K562 (cell line): ENCODE measurements around the gene CYP11A1. TPM values are rescaled to one million over a fixed set of nuclear protein-coding genes. Genes with fewer than 3 reads are reported as not detected.

Experiments
- BMI1 ChIP-seq: fragments of 150-350 bp; IDR thresholded peaks from 2 replicates; pipeline ENCODE4 v1.6.1; 2014; ENCODE audit warnings: low read length
- CREM ChIP-seq: IDR thresholded peaks from 2 replicates; pipeline ENCODE4 v1.6.1; 2014; ENCODE audit warnings: antibody characterized with exemption, low read depth
- CSDE1 ChIP-seq, 2 experiments: fragments of 450-650 bp; IDR thresholded peaks; 2 replicates each; pipeline ENCODE4 v1.6.1; 2016; ENCODE audit warnings: mild to moderate bottlenecking in 1 of 2
- ELF2 ChIP-seq: fragments of 250-450 bp; sonication (Bioruptor Pico); IDR thresholded peaks from 2 replicates; pipeline ENCODE4 v1.5.0; 2021; ENCODE audit warnings: mild to moderate bottlenecking
- EZH2 ChIP-seq: IDR thresholded peaks from 2 replicates; pipeline ENCODE4 v1.6.1; 2012; ENCODE audit warnings: low read depth, mild to moderate bottlenecking, inconsistent platforms, low read length, borderline replicate concordance
- FOXM1 ChIP-seq, 2 experiments: fragments of 450-650 bp in 1 of 2; sonication (generic) in 1 of 2; formaldehyde crosslinking in 1 of 2; IDR thresholded peaks; 2 replicates each; pipeline versions ENCODE4 v1.6.1 to v1.9.0; 2017 to 2022; ENCODE audit warnings: low read depth in 2 of 2, mild to moderate bottlenecking in 2 of 2, missing genetic modification reagents in 1 of 2, moderate library complexity in 1 of 2
- KDM1A ChIP-seq, 2 experiments: fragments of 450-650 bp; IDR thresholded peaks; 2 replicates each; pipeline ENCODE4 v1.6.1; 2016; ENCODE audit warnings: mild to moderate bottlenecking in 2 of 2
- MTA1 ChIP-seq: fragments of 450-650 bp; IDR thresholded peaks from 2 replicates; pipeline ENCODE4 v1.6.1; 2017; ENCODE audit warnings: borderline replicate concordance
- NFIX ChIP-seq: fragments of 250-450 bp; sonication (Bioruptor Pico); IDR thresholded peaks from 2 replicates; pipeline ENCODE4 v1.4.0; 2020; ENCODE audit warnings: low read depth, mild to moderate bottlenecking, moderate library complexity
- PTBP1 ChIP-seq: fragments of 200-400 bp; formaldehyde crosslinking; IDR thresholded peaks from 2 replicates; pipeline ENCODE4 v1.6.1; 2017; ENCODE audit warnings: low read depth, low read length
- SRSF9 ChIP-seq: fragments of 200-400 bp; formaldehyde crosslinking; IDR thresholded peaks from 2 replicates; pipeline ENCODE4 v1.6.1; 2017; ENCODE audit warnings: low read depth, low read length, borderline replicate concordance
- TRIM28 ChIP-seq: fragments of 450-650 bp; IDR thresholded peaks from 2 replicates; pipeline ENCODE4 v1.6.1; 2017
- ZC3H11A ChIP-seq: IDR thresholded peaks from 2 replicates; pipeline ENCODE4 v1.6.1; 2012; ENCODE audit warnings: low read depth, low read length, improper control_type of control experiment
- ZNF12 ChIP-seq: sonication (generic); formaldehyde crosslinking; IDR thresholded peaks from 2 replicates; pipeline ENCODE4 v1.4.0; 2020; ENCODE audit warnings: mild to moderate bottlenecking, missing genetic modification reagents
- polyA plus RNA-seq, 8 experiments: library from polyadenylated mRNA; depleted of rRNA in 4 of 8; stranded (reverse) in 5 of 8; unstranded in 3 of 8; fragments of >200 nt; fragmentation: Nextera tagmentation in 2 of 8; fragmentation: Illumina TruSeq in 1 of 8; extraction: Ambion mirVana in 2 of 8; extraction: Trizol in 1 of 8; gene quantifications; 2 replicates each; pipeline versions ENCODE4 v1.2.1 to v1.2.3, GENCODE V29; 2011 to 2014; ENCODE audit warnings: inconsistent platforms in 1 of 8, missing spikeins in 1 of 8
- total RNA-seq, 7 experiments: library from RNA; depleted of rRNA in 6 of 7; stranded (reverse); fragments of >200 nt in 6 of 7; fragmentation: Illumina TruSeq in 2 of 7; extraction: Trizol in 2 of 7; gene quantifications; 2 replicates each; pipeline versions ENCODE4 v1.2.1 to v1.2.3, GENCODE V29; 2011 to 2021; ENCODE audit warnings: low replicate concordance in 1 of 7
- TF ChIP-seq, protein P1 (sequence below): fragments of 450-650 bp; formaldehyde crosslinking; IDR thresholded peaks from 2 replicates; pipeline ENCODE4 v1.4.0; 2020; ENCODE audit warnings: mild to moderate bottlenecking, mixed read lengths
- TF ChIP-seq, protein P2 (sequence below): IDR thresholded peaks from 3 replicates; pipeline ENCODE4 v1.6.1; 2011; ENCODE audit warnings: borderline replicate concordance, mild to moderate bottlenecking, moderate library complexity; ENCODE audit not compliant: insufficient read length; ENCODE audit errors: extremely low read depth
- TF ChIP-seq, protein P3 (sequence below): fragments of 250-450 bp; sonication (Bioruptor Pico); IDR thresholded peaks from 2 replicates; pipeline ENCODE4 v1.8.0; 2021; ENCODE audit warnings: moderate library complexity, mild to moderate bottlenecking, inconsistent platforms
- TF ChIP-seq, protein P4 (sequence below): fragments of 450-650 bp; IDR thresholded peaks from 2 replicates; pipeline ENCODE4 v1.6.1; 2018; ENCODE audit warnings: mild to moderate bottlenecking, low read depth; ENCODE audit not compliant: partially characterized antibody

The CYP11A1 gene
- total and polyA plus RNA-seq, 9 of the 15 experiments (the other 6 are each of a cell fraction or from before 2014, with no cell fraction given), result 0.06 to 0.24 (median 0.10) TPM; not detected in 4

DNA sequence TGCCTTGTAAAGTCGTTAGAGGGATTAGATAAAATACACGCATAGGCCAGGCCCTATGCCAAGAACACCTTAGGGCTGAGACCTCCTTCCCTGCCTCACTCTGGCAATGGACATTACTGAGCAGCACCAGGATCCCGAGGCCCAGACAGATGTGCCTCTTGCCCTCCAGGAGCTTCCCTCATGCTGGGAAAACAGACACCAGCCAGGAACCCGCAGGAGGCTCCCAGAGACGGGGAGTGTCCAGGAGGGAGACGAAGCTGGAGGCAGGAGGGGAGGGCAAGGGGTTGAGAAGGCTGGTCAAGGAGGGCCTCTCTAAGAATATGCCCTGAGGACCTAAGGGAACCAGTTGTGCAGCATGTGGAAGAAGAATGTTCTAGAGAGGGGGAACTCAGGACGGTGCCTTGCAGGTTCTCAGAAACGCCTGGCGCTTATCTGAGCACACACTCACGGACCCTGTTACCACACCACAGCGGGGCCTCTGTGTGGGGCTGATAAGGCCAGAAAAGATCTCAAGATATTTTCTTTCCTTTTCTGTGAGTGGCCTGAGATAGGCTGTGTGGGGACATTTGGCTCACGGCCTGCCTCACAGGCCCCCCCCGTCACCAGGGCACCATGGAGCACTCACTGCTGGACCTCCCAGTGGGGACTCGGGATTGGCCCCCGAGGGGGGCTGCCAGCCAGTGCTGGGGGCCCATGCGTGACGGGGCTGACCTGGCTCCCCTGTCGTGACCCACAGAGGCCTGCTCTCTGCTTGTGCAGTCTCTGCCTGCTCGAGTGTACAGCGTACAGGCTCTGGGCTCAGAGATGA, 22.0 kb upstream of the CYP11A1 start (continued):
- TF ChIP-seq, protein P1, sequence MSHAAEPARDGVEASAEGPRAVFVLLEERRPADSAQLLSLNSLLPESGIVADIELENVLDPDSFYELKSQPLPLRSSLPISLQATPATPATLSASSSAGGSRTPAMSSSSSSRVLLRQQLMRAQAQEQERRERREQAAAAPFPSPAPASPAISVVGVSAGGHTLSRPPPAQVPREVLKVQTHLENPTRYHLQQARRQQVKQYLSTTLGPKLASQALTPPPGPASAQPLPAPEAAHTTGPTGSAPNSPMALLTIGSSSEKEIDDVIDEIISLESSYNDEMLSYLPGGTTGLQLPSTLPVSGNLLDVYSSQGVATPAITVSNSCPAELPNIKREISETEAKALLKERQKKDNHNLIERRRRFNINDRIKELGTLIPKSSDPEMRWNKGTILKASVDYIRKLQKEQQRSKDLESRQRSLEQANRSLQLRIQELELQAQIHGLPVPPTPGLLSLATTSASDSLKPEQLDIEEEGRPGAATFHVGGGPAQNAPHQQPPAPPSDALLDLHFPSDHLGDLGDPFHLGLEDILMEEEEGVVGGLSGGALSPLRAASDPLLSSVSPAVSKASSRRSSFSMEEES (CRISPR knock-in tag), result peak; percentile 9; the same call in 1 of the 2 replicates
- TF ChIP-seq BMI1, result no peak
- TF ChIP-seq CREM, result peak; percentile 91
- no peak for TF ChIP-seq CSDE1 (IDR thresholded peaks at IDR 0.05)
- TF ChIP-seq KDM1A (IDR thresholded peaks at IDR 0.05), result peak; percentile 79 to 88; a peak in 3 of 4 replicates
- peak; percentile 77; the same call in 1 of the 2 replicates for TF ChIP-seq EZH2
- no peak for TF ChIP-seq ZNF12
- peak; percentile 98 for TF ChIP-seq FOXM1 (IDR thresholded peaks at IDR 0.05; ENCODE audit: low read depth)
- peak; percentile 43; the same call in 1 of the 2 replicates for TF ChIP-seq FOXM1 (CRISPR knock-in tag; IDR thresholded peaks at IDR 0.05; ENCODE audit: low read depth)
- TF ChIP-seq TRIM28, result peak; percentile 96
- TF ChIP-seq, protein P2, sequence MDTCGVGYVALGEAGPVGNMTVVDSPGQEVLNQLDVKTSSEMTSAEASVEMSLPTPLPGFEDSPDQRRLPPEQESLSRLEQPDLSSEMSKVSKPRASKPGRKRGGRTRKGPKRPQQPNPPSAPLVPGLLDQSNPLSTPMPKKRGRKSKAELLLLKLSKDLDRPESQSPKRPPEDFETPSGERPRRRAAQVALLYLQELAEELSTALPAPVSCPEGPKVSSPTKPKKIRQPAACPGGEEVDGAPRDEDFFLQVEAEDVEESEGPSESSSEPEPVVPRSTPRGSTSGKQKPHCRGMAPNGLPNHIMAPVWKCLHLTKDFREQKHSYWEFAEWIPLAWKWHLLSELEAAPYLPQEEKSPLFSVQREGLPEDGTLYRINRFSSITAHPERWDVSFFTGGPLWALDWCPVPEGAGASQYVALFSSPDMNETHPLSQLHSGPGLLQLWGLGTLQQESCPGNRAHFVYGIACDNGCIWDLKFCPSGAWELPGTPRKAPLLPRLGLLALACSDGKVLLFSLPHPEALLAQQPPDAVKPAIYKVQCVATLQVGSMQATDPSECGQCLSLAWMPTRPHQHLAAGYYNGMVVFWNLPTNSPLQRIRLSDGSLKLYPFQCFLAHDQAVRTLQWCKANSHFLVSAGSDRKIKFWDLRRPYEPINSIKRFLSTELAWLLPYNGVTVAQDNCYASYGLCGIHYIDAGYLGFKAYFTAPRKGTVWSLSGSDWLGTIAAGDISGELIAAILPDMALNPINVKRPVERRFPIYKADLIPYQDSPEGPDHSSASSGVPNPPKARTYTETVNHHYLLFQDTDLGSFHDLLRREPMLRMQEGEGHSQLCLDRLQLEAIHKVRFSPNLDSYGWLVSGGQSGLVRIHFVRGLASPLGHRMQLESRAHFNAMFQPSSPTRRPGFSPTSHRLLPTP, result no peak
- TF ChIP-seq NFIX (CRISPR knock-in tag), result no peak
- 0 out of 2 replicates have a peak, but pooled peaks have one; percentile 37 for TF ChIP-seq PTBP1
- 0 out of 2 replicates have a peak, but pooled peaks have one; percentile 48 for TF ChIP-seq ELF2 (CRISPR knock-in tag)
- TF ChIP-seq, protein P3, sequence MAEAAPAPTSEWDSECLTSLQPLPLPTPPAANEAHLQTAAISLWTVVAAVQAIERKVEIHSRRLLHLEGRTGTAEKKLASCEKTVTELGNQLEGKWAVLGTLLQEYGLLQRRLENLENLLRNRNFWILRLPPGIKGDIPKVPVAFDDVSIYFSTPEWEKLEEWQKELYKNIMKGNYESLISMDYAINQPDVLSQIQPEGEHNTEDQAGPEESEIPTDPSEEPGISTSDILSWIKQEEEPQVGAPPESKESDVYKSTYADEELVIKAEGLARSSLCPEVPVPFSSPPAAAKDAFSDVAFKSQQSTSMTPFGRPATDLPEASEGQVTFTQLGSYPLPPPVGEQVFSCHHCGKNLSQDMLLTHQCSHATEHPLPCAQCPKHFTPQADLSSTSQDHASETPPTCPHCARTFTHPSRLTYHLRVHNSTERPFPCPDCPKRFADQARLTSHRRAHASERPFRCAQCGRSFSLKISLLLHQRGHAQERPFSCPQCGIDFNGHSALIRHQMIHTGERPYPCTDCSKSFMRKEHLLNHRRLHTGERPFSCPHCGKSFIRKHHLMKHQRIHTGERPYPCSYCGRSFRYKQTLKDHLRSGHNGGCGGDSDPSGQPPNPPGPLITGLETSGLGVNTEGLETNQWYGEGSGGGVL (CRISPR knock-in tag), result no peak
- TF ChIP-seq, protein P4, sequence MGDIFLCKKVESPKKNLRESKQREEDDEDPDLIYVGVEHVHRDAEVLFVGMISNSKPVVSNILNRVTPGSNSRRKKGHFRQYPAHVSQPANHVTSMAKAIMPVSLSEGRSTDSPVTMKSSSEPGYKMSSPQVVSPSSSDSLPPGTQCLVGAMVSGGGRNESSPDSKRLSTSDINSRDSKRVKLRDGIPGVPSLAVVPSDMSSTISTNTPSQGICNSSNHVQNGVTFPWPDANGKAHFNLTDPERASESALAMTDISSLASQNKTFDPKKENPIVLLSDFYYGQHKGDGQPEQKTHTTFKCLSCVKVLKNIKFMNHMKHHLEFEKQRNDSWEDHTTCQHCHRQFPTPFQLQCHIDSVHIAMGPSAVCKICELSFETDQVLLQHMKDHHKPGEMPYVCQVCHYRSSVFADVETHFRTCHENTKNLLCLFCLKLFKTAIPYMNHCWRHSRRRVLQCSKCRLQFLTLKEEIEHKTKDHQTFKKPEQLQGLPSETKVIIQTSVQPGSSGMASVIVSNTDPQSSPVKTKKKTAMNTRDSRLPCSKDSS, result no peak
- peak; percentile 94 for TF ChIP-seq MTA1
- TF ChIP-seq SRSF9, result no peak
- no peak for TF ChIP-seq ZC3H11A
